Activated naive CD4-positive, alpha-beta T cell (primary cell): ENCODE results near the gene HEXD.

ENCODE experiments used
- DNase-seq, 4 experiments: peaks; one replicate each; lab custom pipeline; 2025; lab: John Stamatoyannopoulos, UW

The HEXD gene

GRCh38 chr17:82489851-82490511 lies 71.8 kb downstream of the HEXD start:
- no peak for DNase-seq

DNA sequence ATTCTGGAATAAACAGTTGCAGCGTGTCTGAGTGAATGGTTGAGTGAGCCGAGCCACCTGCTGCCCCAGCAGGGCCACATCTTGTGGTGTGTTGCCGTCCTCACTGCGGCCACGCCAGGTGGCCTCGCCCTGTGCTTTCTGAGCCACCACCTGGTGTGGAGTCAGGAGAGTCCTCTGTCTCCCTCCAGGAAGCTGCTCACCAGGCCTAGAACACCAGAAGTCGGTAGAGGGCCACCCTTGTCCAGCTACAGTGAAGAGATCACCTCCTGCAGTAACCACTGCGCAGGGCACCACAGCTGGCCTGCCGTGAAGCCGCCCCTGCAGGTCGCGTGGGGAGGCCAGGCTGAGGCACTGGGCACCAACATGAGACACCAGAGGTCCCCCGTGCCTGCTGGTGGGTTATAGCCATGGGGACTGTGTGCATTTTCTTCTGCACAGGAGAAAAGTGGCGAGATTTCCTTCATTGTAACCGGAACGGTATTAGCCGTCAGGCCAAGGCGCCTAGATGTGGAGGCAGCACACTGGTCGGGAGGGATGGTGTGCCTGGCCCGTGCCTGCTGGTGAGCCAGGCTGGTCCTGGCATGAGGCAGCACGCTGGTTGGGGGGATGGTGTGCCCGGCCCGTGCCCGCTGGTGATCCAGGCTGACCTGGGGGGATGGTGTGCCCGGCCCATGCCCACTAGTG lies 72.5 kb downstream of the HEXD start:
- no peak for DNase-seq

DNA sequence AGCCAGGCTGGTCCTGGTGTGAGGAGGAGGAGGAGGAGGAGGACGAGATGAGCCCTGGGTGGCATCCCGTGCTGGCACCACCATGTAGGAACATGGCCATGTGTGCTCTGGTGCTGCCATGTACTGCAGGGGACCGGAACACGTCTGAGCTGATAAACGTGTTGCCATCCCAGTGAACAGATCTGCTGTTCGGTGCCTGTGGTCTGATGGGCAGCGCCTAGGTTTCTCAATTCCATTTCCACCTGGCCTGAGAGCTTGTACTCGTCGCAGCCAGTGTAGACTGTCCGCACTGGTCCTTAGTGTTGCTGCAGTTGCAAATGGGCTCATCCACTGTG lies 73.0 kb downstream of the HEXD start:
- DNase-seq = no peak

DNA sequence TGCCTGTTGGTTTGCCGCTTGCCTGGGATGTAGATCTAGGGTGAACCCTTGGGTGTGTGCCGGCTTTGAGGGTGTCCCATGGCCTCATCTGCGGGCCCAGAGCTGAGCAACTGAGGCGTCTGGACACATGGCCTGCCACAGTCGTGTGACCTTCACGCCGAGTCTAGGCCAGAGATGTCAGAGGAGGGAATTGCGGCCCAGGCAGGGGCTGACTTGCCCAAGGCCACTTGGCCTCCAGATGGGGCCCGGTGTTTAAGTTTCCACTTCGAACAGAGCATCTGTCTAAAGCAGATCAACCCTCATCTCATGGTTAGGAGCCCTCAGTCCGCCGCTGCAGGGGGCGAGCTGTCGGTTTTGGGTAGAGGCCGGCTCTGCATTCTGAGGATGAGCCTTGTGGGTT lies 73.4 kb downstream of the HEXD start:
- DNase-seq = no peak
